GM10248 (cell line): ENCODE results near the gene MCL1.
A peak's percentile ranks its signal among the peaks of the same experiment; 100 is the strongest.

Experiments used
- CTCF ChIA-PET: fragments of 300-600 bp; sonication (Branson Sonifier 250); formaldehyde crosslinking; extraction: SDS; loops from one replicate; lab custom pipeline; 2021; ENCODE audit warnings: antibody characterized with exemption; lab: Yijun Ruan, JAX
- POLR2A ChIA-PET: fragments of 350-650 bp; sonication (Branson Sonifier 250); formaldehyde crosslinking; extraction: SDS; loops from one replicate; lab custom pipeline; 2020; ENCODE audit warnings: antibody characterized with exemption; lab: Yijun Ruan, JAX
- DNase-seq: peaks from one replicate; pipeline ENCODE4 v3.0.0; 2012; ENCODE audit errors: extremely low spot score
- CTCF ChIP-seq: IDR thresholded peaks from 2 replicates; pipeline ENCODE4 v1.5.1; 2012; ENCODE audit warnings: mild to moderate bottlenecking, low read depth; ENCODE audit errors: extremely low read depth, missing control alignments, control extremely low read depth

Gene MCL1

GRCh38 chr1:150550222-150551050 is 29.0 kb downstream of the MCL1 start:
- ChIA-PET POLR2A (interaction anchor here (1.0 kb wide), 1 partner anchor 29 kb away, joined by 3 read pairs; the partner anchor contains the start of gene MCL1), CTCF (interaction anchor here (7.9 to 9.0 kb wide), 2 partner anchors 11 to 17 kb away, joined by 47 to 100 read pairs; no protein-coding TSS in a partner anchor)
- no peak for DNase-seq
- TF ChIP-seq CTCF = no peak

DNA sequence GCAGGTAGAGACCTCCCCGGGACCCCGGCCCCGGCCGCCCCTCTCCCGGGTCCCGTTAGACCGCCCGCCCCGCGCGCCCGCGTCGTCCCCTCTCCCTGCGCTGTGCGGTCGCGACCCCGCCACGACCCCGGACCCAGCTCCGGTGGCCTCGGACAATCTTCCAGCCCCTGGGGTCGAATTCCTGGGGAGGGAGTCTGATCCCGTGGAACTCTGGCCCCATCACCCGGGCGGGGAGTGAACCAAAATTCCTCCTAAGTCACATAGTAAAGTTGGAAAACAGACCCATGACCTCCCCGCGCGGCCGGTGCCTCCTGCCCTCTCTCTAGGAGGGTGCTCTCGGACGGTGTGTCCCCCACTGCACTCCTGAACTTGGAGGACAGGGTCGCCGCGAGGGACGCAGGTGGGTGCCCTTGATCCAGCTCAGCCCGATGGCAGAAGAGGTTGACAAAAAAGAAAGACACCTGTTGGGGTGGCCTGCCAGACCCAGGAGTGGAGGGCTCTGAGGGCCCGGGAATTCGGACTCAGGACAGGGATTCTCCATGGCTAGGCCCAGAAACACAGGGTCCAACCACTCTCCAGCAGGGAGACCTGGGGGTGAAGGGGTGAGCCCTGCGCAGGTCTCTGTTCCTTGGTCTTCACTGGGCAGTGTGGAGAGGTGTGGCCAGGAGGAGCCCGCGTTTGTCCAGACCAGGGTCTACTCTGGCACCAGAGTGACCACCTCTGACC is 29.8 kb downstream of the MCL1 start:
- DNase-seq = no peak
- TF ChIP-seq CTCF = no peak
- ChIA-PET POLR2A (interaction anchor here (1.0 kb wide), 1 partner anchor 30 kb away, joined by 3 read pairs; the partner anchor contains the start of gene MCL1), CTCF (interaction anchor here (1.4 to 9.0 kb wide), 3 partner anchors 11 to 16 kb away, joined by 5 to 100 read pairs (median 47); no protein-coding TSS in a partner anchor)

DNA sequence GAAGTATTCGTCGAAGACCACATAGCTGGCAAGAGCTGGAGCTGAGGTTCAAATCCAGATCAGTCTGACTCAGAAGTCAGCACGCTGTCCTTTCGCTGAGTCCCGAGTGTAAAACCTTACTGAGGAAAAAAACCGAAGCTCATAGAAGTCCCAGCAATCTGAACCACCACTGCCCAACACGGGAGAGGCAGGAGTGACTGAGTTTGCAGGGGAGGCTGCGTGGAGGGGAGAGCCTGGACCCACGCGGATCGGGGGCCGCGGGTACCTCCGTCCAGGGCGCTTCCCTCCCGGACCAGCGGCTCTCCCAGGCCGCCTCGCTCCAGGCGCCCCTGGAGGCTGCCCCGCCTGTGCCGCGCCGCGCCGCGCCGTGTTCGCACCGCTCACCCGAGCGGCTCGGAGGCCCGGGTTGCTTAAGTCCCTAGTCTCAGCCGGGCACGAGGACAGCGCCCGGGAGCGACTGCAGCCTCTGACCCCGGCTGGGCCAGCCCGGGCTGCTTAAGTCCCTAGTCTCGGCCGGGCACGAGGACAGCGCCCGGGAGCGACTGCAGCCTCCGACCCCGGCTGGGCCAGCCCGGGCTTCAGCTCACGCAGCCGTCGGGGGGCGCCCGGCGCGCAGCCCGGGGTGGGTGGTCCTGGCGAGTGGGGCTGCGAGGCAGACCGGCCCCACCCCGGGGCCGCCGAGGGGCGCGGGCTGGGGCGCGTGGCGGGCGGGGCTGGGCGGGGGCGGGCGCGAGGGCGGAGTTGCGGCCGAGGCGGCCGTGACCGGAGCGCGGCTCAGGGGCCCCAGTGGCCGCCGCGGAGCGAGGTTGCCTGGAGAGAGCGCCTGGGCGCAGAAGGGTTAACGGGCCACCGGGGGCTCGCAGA is 30.5 kb downstream of the MCL1 start, which contains the start of gene ADAMTSL4:
ADAMTSL4 (plus strand) TSS at position 777 of the 864 bp plus-strand sequence. CDS start 2,881 bp downstream, outside the sequence.
- ChIA-PET POLR2A (interaction anchor here (1.0 kb wide), 1 partner anchor 31 kb away, joined by 3 read pairs; the partner anchor contains the start of gene MCL1), CTCF (interaction anchor here (0.9 to 9.0 kb wide), 5 partner anchors 12 to 33 kb away, joined by 3 to 100 read pairs (median 5); partner anchors contain the start of gene FALEC)
- peak; percentile 70 for DNase-seq
- TF ChIP-seq CTCF = no peak

DNA sequence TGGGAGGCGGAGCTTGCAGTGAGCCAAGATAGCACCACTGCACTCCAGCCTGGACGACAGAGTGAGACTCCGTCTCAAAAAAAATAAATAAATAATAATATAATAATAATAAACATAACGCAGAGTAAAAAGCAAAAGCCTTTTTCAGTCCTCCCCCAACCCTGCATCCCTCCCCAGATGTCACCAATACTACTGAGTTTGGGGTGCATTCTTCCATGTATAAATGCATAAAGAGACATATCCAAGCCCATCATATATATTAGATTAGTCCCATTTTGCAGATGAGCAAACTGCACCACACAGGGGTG is 31.1 kb downstream of the MCL1 start:
- no peak for TF ChIP-seq CTCF
- DNase-seq = no peak
- POLR2A ChIA-PET = no interaction called here
- CTCF ChIA-PET = interaction anchor here (0.9 to 9.0 kb wide), 5 partner anchors 11 to 32 kb away, joined by 3 to 100 read pairs (median 5); partner anchors contain the start of gene FALEC

- no peak for DNase-seq
- POLR2A ChIA-PET = interaction anchor here (1.0 kb wide), 1 partner anchor 33 kb away, joined by 3 read pairs; the partner anchor contains the start of gene MCL1
- CTCF ChIA-PET = interaction anchor here (3.8 to 9.0 kb wide), 2 partner anchors 14 to 15 kb away, joined by 25 to 100 read pairs; no protein-coding TSS in a partner anchor
- TF ChIP-seq CTCF = no peak
Observed at GRCh38 chr1:150546294-150546937, 33.0 kb downstream of the MCL1 start.
